OCI-LY7 (cell line): ENCODE measurements around the gene KLF12. TPM values are rescaled to one million over a fixed set of nuclear protein-coding genes. Genes with fewer than 3 reads are reported as not detected.

Experiments
- BruUV-seq: library from RNA; stranded (reverse); fragments of 400-500 nt; replicated peaks from 2 replicates; lab custom pipeline; 2021; lab: Mats Ljungman, UMichigan
- CTCF ChIA-PET: fragments of 300-600 bp; sonication (Branson Sonifier 250); formaldehyde crosslinking; loops from one replicate; lab custom pipeline; 2022; ENCODE audit warnings: antibody characterized with exemption; ENCODE audit not compliant: unreplicated experiment; lab: Charles Lee
- POLR2A ChIA-PET: fragments of 300-600 bp; sonication (Branson Sonifier 250); formaldehyde crosslinking; loops from one replicate; lab custom pipeline; 2022; ENCODE audit warnings: antibody characterized with exemption; lab: Charles Lee
- DNase-seq: peaks from one replicate; pipeline ENCODE4 v3.0.0-alpha.2; 2015; ENCODE audit warnings: low spot score
- H2AFZ ChIP-seq: fragments of 200-600 bp; sonication (generic), shearing (Covaris generic); 2 replicates; pipeline ENCODE4 v1.6.1; 2014; ENCODE audit warnings: mild to moderate bottlenecking, antibody characterized with exemption, low read length, moderate library complexity
- H3K27ac ChIP-seq: fragments of 200-600 bp; sonication (generic); 2 replicates; pipeline ENCODE4 v1.5.1; 2014; ENCODE audit warnings: mixed run types, low read depth, mild to moderate bottlenecking, moderate library complexity, low read length, inconsistent platforms; ENCODE audit not compliant: poor library complexity, severe bottlenecking
- H3K36me3 ChIP-seq: fragments of 200-600 bp; sonication (generic); 2 replicates; pipeline ENCODE4 v1.6.1; 2014; ENCODE audit warnings: mild to moderate bottlenecking, antibody characterized with exemption, low read length, moderate library complexity, mixed read lengths; ENCODE audit not compliant: insufficient read depth
- H3K4me1 ChIP-seq: fragments of 200-600 bp; sonication (generic); 2 replicates; pipeline ENCODE4 v1.5.1; 2014; ENCODE audit warnings: mild to moderate bottlenecking, low read length; ENCODE audit not compliant: insufficient read depth, poor library complexity, severe bottlenecking
- H3K4me2 ChIP-seq: fragments of 200-600 bp; sonication (generic); 2 replicates; pipeline ENCODE4 v1.6.1; 2014; ENCODE audit warnings: mild to moderate bottlenecking, low read length
- H3K4me3 ChIP-seq: fragments of 200-600 bp; sonication (generic); 2 replicates; pipeline ENCODE4 v1.5.1; 2014; ENCODE audit warnings: mild to moderate bottlenecking, low read depth, low read length; ENCODE audit not compliant: poor library complexity, severe bottlenecking
- H3K79me2 ChIP-seq: fragments of 200-600 bp; sonication (generic); 2 replicates; pipeline ENCODE4 v1.6.1; 2016; ENCODE audit warnings: low read depth, mild to moderate bottlenecking, low read length, moderate library complexity, mixed read lengths; ENCODE audit not compliant: insufficient read depth
- H3K9me2 ChIP-seq: fragments of 200-600 bp; sonication (generic); 2 replicates; pipeline ENCODE4 v1.6.1; 2016; ENCODE audit warnings: mild to moderate bottlenecking, low read length, mixed read lengths; ENCODE audit not compliant: insufficient read depth
- H3K9me3 ChIP-seq: fragments of 200-600 bp; sonication (generic); 2 replicates; pipeline ENCODE4 v1.6.1; 2014; ENCODE audit warnings: mild to moderate bottlenecking, mixed run types, low read length, mixed read lengths
- H4K20me1 ChIP-seq: fragments of 200-600 bp; sonication (generic); 2 replicates; pipeline ENCODE4 v1.6.1; 2014; ENCODE audit warnings: mild to moderate bottlenecking, antibody characterized with exemption, low read length, moderate library complexity, mixed read lengths; ENCODE audit not compliant: insufficient read depth
- EZH2phosphoT487 ChIP-seq: fragments of 200-600 bp; sonication (generic); IDR thresholded peaks from 2 replicates; pipeline ENCODE4 v1.6.1; 2018; ENCODE audit warnings: low read depth, borderline replicate concordance, mild to moderate bottlenecking, mixed run types, antibody characterized with exemption, low read length, moderate library complexity, mixed read lengths
- intact Hi-C: fragments of 100-400 bp; cut with micrococcal nuclease; formaldehyde crosslinking; loops from one replicate; pipeline ENCODE4 v1.10.0; 2022; ENCODE audit not compliant: unreplicated experiment
- total RNA-seq, 2 experiments: library from RNA; depleted of rRNA in 1 of 2; stranded (reverse); fragments of >200 nt in 1 of 2; shearing (Covaris generic) in 1 of 2; gene quantifications; 2 replicates each; pipeline ENCODE4 v1.2.3, GENCODE V29; 2014 to 2022
- TF ChIP-seq, protein P1 (sequence below): fragments of 200-600 bp; sonication (generic); conservative IDR thresholded peaks from 2 replicates; pipeline ENCODE4 v1.5.1; 2014; ENCODE audit warnings: mild to moderate bottlenecking, antibody characterized with exemption, low read length, moderate library complexity, mixed read lengths

Gene KLF12
- total RNA-seq, 2 experiments from 2014 or later = 13.3 to 40.1 TPM

DNA sequence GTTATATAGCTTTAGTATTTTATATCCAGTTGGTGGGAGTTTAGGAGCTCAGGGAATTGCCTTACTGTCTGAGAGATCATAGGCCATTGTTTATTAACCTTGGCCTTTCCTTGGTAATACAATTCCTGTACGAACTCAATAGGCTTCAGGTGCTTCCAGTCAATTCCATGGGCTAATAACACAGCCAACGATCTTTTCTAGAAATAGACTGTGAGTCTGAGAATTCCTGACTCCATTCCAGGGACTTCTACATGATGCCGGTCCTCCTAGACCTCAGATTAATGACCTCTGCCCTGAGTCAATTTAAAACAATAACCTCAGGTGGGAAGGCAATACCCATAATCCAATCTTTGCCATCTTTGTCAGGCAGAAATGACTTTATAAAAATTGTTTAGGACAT lies 39.6 kb upstream of the KLF12 start:
- intact Hi-C loops = no loop called here
- no peaks in the 10 kb centered on the region for H3K79me2 ChIP-seq
- TF ChIP-seq, protein P1, sequence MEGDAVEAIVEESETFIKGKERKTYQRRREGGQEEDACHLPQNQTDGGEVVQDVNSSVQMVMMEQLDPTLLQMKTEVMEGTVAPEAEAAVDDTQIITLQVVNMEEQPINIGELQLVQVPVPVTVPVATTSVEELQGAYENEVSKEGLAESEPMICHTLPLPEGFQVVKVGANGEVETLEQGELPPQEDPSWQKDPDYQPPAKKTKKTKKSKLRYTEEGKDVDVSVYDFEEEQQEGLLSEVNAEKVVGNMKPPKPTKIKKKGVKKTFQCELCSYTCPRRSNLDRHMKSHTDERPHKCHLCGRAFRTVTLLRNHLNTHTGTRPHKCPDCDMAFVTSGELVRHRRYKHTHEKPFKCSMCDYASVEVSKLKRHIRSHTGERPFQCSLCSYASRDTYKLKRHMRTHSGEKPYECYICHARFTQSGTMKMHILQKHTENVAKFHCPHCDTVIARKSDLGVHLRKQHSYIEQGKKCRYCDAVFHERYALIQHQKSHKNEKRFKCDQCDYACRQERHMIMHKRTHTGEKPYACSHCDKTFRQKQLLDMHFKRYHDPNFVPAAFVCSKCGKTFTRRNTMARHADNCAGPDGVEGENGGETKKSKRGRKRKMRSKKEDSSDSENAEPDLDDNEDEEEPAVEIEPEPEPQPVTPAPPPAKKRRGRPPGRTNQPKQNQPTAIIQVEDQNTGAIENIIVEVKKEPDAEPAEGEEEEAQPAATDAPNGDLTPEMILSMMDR = no peak
- TF ChIP-seq EZH2phosphoT487 = no peak
- no peak overlapping the region for H3K4me2 ChIP-seq
- H3K4me1 ChIP-seq = no peaks in the 10 kb centered on the region
- H3K36me3 ChIP-seq = no peaks in the 10 kb centered on the region
- H3K9me2 ChIP-seq = no peaks in the 10 kb centered on the region
- no peak overlapping the region for H3K4me3 ChIP-seq
- ChIA-PET POLR2A (no interaction called here), CTCF (no interaction called here)
- no peaks in the 10 kb centered on the region for H4K20me1 ChIP-seq
- no peak overlapping the region for H2AFZ ChIP-seq
- no TSS peak for BruUV-seq
- no peak for DNase-seq
- no peak overlapping the region for H3K27ac ChIP-seq
- no peaks in the 10 kb centered on the region for H3K9me3 ChIP-seq

DNA sequence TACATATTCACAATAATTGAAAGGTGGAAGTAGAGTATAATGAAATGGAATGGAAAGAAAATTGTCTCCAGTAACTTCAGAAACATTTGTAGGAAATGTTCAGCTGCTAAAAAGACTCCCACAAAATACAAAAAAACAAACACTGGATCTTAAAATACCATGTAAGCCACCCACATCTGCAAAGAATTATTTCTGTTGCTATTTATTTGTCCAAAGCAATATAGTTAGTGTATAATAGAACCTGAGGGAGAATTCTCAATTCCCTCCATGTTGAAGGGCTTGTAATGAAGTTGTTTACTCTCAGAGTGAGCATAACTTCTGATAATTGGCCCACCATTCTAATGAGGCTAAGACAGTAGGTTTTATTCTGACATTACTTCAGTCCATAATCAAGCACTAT lies 37.4 kb upstream of the KLF12 start:
- no peak for DNase-seq
- Histone ChIP-seq H3K4me1 (no peaks in the 10 kb centered on the region), H3K4me3 (no peak overlapping the region), H2AFZ (no peak overlapping the region), H3K36me3 (no peaks in the 10 kb centered on the region), H4K20me1 (no peaks in the 10 kb centered on the region), H3K79me2 (no peaks in the 10 kb centered on the region), H3K4me2 (no peak overlapping the region), H3K9me3 (no peaks in the 10 kb centered on the region), H3K9me2 (no peaks in the 10 kb centered on the region), H3K27ac (no peak overlapping the region)
- CTCF ChIA-PET = no interaction called here
- POLR2A ChIA-PET = no interaction called here
- TF ChIP-seq EZH2phosphoT487 = no peak
- TF ChIP-seq, protein P1 = no peak
- intact Hi-C loops = no loop called here
- no TSS peak for BruUV-seq

DNA sequence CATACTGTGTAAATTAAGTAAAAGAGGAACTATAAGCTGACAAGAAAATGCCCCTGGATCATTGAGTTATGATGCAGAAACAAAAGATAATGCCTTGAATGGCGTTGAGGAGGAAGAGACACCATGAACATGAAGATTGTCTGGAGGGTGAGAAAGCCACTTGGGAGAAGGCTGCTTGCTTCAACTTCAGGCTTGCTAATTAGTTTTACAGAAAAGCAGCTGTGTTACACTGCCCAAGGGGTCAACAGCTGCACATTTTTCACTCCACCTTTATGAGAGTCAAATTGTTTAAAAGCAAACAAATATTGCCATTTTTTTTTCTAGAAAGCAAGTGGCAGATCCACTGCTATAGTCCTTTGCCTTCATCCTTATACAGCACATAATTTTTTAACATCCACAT lies 35.5 kb upstream of the KLF12 start:
- no peak for DNase-seq
- intact Hi-C loops = no loop called here
- H3K9me2 ChIP-seq = no peaks in the 10 kb centered on the region
- H3K36me3 ChIP-seq = no peaks in the 10 kb centered on the region
- POLR2A ChIA-PET = interaction anchor here (0.7 to 1.3 kb wide), 2 partner anchors 10 to 83 kb away, joined by 3 read pairs; no protein-coding TSS in a partner anchor
- no peaks in the 10 kb centered on the region for H3K9me3 ChIP-seq
- H2AFZ ChIP-seq = no peak overlapping the region
- H3K4me2 ChIP-seq = no peak overlapping the region
- CTCF ChIA-PET = no interaction called here
- H4K20me1 ChIP-seq = no peaks in the 10 kb centered on the region
- no peak overlapping the region for H3K27ac ChIP-seq
- H3K4me3 ChIP-seq = no peak overlapping the region
- no TSS peak for BruUV-seq
- no peaks in the 10 kb centered on the region for H3K79me2 ChIP-seq
- H3K4me1 ChIP-seq = no peaks in the 10 kb centered on the region
- TF ChIP-seq, protein P1 = no peak
- no peak for TF ChIP-seq EZH2phosphoT487
